ENCODE measurements around the gene CACNA1E. TPM values are rescaled to one million over a fixed set of nuclear protein-coding genes. Genes with fewer than 3 reads are reported as not detected.

CACNA1E gene
- total RNA-seq, 1 donor from 2014 or later, result not detected

GRCh38 chr1:181497870-181498269 is 14.6 kb downstream of the CACNA1E start:
- H3K27me3 Mint-ChIP-seq (ENCODE audit: low read depth), result peaks cover 7% of the 10 kb centered on the region

GRCh38 chr1:181499825-181500224 is 16.5 kb downstream of the CACNA1E start:
- TF ChIP-seq CTCF (IDR thresholded peaks at IDR 0.05), result no peak
- Mint-ChIP-seq H3K9me3 (ENCODE audit: low read depth) (no peaks in the 10 kb centered on the region), H3K4me3 (ENCODE audit: unreplicated experiment) (no peak overlapping the region), H3K27ac (ENCODE audit: unreplicated experiment) (no peak overlapping the region), H3K36me3 (ENCODE audit: low read depth) (no peaks in the 10 kb centered on the region), H3K27me3 (ENCODE audit: low read depth) (peaks cover 7% of the 10 kb centered on the region), H3K4me1 (ENCODE audit: low read depth) (no peaks in the 10 kb centered on the region)
- DNase-seq (ENCODE audit: low spot score), result no peak

More at GRCh38 chr1:181497870-181498269, 14.6 kb downstream of the CACNA1E start:
- Mint-ChIP-seq H3K9me3 (ENCODE audit: low read depth) (no peaks in the 10 kb centered on the region), H3K36me3 (ENCODE audit: low read depth) (no peaks in the 10 kb centered on the region), H3K4me3 (ENCODE audit: unreplicated experiment) (no peak overlapping the region), H3K4me1 (ENCODE audit: low read depth) (no peaks in the 10 kb centered on the region), H3K27ac (ENCODE audit: unreplicated experiment) (no peak overlapping the region)
- TF ChIP-seq CTCF (IDR thresholded peaks at IDR 0.05), result no peak
- no peak for DNase-seq (ENCODE audit: low spot score)

GRCh38 chr1:181500636-181501035 is 17.3 kb downstream of the CACNA1E start:
- no peak for TF ChIP-seq CTCF (IDR thresholded peaks at IDR 0.05)
- Mint-ChIP-seq H3K36me3 (ENCODE audit: low read depth) (no peaks in the 10 kb centered on the region), H3K27me3 (ENCODE audit: low read depth) (peaks cover 7% of the 10 kb centered on the region), H3K9me3 (ENCODE audit: low read depth) (no peaks in the 10 kb centered on the region), H3K4me1 (ENCODE audit: low read depth) (no peaks in the 10 kb centered on the region), H3K4me3 (ENCODE audit: unreplicated experiment) (no peak overlapping the region), H3K27ac (ENCODE audit: unreplicated experiment) (no peak overlapping the region)
- DNase-seq (ENCODE audit: low spot score), result no peak

GRCh38 chr1:181501612-181502011 is 18.3 kb downstream of the CACNA1E start:
- DNase-seq (ENCODE audit: low spot score), result no peak
- H3K9me3 Mint-ChIP-seq (ENCODE audit: low read depth), result no peaks in the 10 kb centered on the region
- no peaks in the 10 kb centered on the region for H3K36me3 Mint-ChIP-seq (ENCODE audit: low read depth)
- H3K27ac Mint-ChIP-seq (ENCODE audit: unreplicated experiment), result no peak overlapping the region
- H3K27me3 Mint-ChIP-seq (ENCODE audit: low read depth), result peaks cover 7% of the 10 kb centered on the region
- H3K4me1 Mint-ChIP-seq (ENCODE audit: low read depth), result no peaks in the 10 kb centered on the region
- TF ChIP-seq CTCF (IDR thresholded peaks at IDR 0.05), result no peak
- H3K4me3 Mint-ChIP-seq (ENCODE audit: unreplicated experiment), result no peak overlapping the region

- DNase-seq (ENCODE audit: low spot score), result no peak
- no peaks in the 10 kb centered on the region for H3K4me1 Mint-ChIP-seq (ENCODE audit: low read depth)
- no peaks in the 10 kb centered on the region for H3K9me3 Mint-ChIP-seq (ENCODE audit: low read depth)
- H3K27ac Mint-ChIP-seq (ENCODE audit: unreplicated experiment), result no peak overlapping the region
- peaks cover 4% of the 10 kb centered on the region for H3K27me3 Mint-ChIP-seq (ENCODE audit: low read depth)
- no peaks in the 10 kb centered on the region for H3K36me3 Mint-ChIP-seq (ENCODE audit: low read depth)
- no peak overlapping the region for H3K4me3 Mint-ChIP-seq (ENCODE audit: unreplicated experiment)
- TF ChIP-seq CTCF (IDR thresholded peaks at IDR 0.05), result no peak
Measured at GRCh38 chr1:181503171-181503810, 20.0 kb downstream of the CACNA1E start.
